Measurements from ENCODE around the gene ACKR4.

DNA sequence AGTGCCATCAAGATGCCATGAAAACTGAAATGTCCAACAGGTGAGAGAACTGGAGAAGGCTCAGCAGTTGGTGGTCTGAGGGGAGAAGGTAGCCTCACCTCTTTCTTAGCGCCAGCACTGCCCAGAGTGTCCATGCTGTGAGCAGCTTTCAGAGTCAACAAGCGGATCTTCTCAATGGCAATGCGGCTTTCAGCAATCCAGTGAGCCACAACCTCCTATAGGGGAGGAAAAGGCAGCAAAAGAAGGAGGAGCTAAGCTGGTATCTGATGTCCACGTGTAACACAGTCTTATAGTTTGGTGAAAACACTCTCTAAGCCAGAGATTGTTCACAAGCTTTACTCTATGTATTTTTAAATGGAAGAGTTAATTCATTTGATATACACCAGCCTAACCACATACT, 36.1 kb upstream of the ACKR4 start:
- TF ChIP-seq, protein P1, sequence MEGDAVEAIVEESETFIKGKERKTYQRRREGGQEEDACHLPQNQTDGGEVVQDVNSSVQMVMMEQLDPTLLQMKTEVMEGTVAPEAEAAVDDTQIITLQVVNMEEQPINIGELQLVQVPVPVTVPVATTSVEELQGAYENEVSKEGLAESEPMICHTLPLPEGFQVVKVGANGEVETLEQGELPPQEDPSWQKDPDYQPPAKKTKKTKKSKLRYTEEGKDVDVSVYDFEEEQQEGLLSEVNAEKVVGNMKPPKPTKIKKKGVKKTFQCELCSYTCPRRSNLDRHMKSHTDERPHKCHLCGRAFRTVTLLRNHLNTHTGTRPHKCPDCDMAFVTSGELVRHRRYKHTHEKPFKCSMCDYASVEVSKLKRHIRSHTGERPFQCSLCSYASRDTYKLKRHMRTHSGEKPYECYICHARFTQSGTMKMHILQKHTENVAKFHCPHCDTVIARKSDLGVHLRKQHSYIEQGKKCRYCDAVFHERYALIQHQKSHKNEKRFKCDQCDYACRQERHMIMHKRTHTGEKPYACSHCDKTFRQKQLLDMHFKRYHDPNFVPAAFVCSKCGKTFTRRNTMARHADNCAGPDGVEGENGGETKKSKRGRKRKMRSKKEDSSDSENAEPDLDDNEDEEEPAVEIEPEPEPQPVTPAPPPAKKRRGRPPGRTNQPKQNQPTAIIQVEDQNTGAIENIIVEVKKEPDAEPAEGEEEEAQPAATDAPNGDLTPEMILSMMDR (IDR thresholded peaks at IDR 0.05 in 4 of 5, conservative IDR thresholded peaks at IDR 0.05 in 1 of 5): no peak
- no peak for TF ChIP-seq POLR2A (IDR thresholded peaks at IDR 0.05)

Measured in gastrocnemius medialis (tissue), 4 donors.